GM11168 (cell line): ENCODE results near the gene DAAM1.

ENCODE experiments used
- in situ Hi-C: fragments of 300-500 bp; cut with MboI; formaldehyde crosslinking; loops from one replicate; pipeline ENCODE4 v1.12.0; 2022; ENCODE audit warnings: low sequenced_read_pairs; ENCODE audit not compliant: unreplicated experiment

The DAAM1 gene

DNA sequence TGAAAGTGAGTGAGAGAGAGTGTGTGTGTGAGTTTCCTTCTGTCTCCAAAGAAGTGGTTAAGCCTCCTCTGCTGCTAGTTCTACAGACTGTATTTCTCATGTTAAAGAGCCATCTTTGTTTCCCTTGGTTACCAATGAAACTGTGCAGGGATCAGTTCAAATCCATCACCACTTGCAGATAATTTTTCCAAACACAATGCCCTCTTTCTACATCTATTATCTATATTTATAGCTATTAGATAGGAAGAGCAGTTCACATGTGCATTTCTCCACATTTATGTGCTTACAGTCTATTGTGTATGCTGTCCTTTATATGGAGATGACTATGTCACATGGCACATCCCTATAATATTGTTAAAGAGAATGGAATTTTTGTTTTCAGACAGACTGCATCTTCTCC is 2.2 kb upstream of the DAAM1 start:
- in situ Hi-C loops = no loop called here

DNA sequence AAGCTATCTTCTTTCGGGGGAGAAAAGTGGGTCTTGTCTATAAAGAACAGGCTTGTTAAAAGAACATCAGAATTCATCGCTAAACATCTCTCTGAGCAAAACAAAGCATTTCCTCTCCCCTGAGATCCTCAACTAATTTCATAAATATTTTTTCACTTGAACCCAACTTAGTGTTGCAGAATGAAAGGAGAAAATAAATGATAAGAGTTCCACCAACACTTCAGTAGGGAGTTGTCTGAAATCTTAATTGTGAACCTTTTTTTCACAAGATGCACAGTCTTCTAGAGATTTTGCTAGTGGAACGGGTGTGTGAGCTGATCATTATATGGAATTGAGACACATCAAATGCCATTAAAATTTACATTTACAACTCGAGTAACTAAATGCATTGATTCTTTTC is 1.3 kb upstream of the DAAM1 start:
- in situ Hi-C loops = no loop called here

DNA sequence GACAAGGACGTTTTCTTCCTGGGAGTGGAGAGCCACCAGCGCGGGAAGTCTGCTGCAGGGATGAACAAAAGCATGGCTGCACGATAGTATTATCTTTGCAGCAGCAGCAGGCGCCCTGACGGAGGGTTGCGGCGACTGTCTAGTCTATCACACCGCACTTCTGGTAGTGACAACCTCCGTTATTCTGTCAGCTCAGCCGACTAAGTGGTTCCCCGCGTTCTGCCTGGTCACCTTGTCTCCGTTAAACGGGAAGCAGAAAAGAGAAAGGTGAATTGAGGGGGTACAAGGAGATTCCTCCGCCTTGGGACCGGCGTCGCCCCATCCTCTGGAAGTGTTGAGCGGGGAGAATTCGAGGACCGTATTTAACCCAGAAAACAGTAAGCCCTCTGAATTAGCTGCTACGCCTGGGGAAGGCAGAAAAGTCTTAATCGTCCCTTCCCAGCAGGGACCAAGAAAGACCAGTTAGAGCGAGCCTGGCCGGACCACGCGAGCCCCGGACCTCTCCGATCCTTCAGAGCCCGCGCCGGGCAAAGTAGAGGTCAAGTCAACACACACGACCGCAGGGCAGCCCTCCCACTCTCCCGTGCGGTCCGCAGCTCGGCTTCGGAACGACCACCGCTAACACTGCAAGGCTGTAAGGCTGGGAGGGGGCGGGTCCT is 536 bp upstream of the DAAM1 start:
- in situ Hi-C loops = no loop called here

DNA sequence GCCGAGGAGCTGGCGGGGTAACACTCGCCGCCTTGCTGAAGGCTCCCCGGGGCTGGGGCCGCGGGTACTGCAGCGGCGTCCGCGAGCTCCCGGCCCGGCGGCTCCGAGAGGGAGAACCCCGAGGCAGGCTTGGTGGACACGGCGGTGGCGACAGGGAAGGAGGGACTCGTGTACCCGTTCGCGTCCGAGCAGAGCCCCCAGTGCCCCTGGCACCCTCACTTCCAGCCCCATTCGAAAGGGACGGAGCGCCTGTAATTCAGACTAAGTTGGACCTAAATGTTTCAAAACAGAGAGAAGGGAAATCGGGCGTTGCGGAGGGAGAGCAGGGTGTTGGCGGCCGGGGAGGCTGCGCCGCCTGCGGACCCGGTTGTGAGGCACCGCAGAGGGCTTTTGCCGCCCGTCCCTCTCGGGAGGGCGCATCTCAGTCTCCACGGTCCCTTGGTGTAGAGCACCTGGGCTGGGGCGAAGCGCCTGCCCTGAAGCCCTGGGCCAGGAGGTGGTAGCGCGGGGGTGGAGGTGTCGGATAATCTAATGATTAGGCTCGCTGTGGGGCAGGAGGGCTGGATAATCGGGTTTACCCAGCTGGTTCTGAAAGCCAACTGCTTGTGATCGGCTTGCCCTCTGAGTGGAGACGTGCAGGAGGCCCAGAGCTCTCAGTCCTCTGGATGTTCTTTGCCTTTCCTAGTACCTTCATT is 771 bp downstream of the DAAM1 start:
- in situ Hi-C loops = no loop called here

DNA sequence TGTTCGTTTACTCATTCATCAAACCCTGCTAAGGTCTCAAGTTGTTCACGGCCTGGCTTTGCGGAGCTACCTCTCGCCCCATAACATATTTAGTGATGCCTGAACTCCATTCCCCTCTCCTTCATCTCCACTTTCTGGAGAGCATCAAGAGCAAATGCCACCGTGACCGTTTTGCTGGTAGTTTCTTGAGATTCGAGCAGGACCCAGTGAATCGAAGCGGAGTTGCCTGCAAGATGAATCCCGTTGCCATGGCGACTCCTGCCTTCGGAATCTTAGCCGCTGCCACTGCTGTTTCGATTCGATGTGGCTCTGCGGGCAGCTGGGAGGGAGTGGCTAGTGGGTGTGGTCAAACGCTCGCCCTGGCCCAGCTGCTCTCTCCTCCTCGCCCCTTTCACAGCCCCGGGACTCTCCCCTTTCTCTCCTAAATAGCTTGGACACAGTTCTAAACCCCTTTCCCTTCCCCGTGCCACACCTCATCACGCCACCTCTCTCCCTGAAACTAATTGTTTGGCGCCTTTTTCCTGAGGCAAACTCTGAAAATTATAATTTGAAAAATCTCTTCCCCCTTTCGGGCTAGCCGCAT is 1.4 kb downstream of the DAAM1 start:
- in situ Hi-C loops = no loop called here

DNA sequence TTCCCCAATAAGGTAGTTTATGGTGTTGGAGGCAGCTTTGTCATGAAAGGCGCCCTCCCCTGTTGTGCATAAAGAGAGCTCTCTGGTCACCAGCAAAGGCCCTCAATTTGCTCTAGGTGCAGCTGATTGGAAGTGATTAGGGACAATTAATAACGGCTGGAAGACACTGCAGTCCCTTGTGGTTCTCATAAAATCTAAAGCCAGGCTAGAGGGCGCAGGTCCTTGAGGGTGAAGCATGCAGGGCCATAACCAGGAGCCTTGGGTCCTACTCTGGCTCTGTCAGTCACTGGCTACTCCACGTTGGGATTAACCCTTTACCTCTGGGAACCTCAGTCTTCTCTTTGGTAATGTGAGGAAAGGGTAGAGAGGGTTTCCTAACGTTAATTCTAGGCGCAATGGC is 1.9 kb downstream of the DAAM1 start:
- in situ Hi-C loops = no loop called here

DNA sequence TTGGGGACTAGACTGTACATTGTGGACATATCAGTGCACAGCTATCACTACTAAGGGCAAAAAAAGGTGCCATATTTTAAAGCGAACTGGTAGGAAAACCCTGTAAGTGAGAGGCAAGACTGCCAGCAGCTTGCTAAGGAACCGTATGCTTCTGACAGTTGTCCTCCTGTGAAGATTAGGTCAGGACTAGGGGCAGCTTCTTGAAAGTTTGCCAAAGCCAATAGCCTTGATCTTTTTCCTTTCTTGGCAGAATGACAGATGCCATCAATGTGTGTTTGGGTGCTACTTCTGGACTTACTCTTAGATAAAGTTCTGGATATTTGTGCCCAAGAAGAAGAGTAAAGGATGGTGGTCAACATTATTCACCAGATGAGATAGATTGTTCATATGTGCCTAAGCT is 7.4 kb downstream of the DAAM1 start:
- in situ Hi-C loops = no loop called here

DNA sequence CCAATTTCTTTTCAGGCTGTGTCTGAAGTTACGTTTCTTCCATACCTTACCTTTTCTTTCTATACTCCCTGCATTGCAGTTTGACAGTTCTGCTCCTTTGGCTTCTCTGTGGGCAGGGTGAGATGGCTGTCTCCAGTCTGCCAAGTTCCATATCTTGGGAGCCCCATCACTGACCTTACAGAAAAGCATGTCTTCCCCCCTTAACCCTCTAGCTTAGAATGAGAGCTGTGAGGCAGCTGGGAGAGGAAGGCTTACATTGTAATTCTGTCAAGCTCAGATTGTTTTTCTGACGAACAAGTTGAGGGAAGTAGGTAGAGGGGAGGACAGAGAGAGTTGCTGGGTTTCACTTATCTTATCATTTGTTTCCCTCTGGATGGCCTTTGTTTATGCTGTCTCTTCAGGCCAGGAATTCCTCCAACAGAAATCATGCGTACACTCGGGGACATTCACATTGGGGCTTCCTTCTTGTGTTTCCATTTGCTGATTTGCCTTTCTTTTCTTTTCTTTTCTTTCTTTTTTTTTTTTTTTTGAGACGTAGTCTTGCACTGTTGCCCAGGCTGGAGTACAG is 9.3 kb downstream of the DAAM1 start:
- in situ Hi-C loops = no loop called here

DNA sequence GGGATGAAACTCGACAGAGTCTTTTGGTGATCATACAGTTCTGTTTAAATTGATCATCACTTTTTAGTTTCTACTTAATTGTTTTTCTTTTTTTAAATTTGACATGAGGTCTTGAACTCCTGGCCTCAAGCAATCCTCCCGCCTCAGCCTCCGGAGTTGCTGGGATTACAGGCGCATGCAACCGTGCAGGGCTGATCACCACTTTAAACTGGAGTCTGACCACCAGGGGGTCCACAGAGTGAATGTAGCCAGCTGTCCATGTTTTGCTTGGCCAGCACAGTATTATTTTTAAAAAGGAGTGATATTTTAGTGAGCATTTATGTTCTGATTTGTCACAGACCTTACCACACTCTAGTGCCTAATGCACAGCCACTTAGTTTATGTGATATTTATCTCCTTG is 10.7 kb downstream of the DAAM1 start:
- in situ Hi-C loops = no loop called here

DNA sequence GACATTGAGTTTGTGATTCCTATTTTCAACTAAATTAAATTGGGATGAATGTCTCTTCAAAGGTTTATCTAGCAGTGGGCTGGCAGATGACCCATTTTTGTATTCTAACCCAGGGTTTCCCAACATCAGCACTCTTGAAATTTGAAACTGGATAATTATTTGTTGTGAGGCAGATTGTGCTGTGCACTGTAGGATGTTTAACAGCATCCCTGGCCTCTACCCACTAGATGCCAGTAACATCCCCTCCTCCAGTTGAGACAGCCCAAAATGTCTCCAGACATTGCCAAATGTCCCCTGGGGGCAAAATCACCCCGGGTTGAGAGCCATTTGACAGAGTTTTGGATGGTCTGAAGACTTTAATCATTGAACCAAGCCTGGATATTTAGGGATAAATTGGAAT is 11.1 kb downstream of the DAAM1 start:
- in situ Hi-C loops = no loop called here

DNA sequence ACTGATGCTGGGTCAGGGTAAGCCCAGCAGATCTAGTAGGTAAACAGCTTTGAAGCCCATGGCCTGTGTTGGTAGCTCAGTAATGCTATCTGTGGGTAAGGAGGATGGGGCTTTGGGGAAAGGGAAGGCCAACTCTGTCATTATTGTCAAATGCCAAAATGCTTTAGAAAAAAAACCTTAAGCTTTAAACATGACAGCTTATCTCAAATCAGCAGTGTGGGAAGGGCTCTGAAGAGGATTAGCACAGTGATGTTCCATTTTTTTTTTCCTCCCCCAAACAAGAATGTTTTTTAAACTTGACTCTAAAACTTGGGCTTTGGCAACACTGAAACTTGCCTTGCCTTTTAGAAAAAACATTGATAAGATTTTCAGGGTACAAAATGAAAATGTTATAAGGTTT is 11.7 kb downstream of the DAAM1 start:
- in situ Hi-C loops = no loop called here

DNA sequence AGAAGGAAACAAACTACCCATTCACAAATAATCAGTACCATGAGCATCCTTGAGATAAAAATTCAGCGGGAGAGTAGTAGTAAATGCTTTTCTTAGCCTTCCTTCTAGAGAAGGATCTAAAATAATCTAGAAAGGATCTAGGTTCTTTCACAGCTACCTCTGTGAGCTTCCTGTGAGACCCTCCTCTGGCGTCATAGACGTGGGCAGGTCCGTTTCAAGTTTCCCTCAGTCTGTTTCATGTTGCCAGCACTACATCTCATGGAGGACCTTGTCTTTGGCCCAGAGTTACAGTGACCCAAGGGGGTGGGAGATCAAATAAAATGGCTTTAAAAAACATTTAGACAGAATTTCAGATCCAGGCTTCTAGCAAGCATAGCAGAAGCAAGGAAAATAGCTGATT is 13.6 kb downstream of the DAAM1 start:
- in situ Hi-C loops = no loop called here

DNA sequence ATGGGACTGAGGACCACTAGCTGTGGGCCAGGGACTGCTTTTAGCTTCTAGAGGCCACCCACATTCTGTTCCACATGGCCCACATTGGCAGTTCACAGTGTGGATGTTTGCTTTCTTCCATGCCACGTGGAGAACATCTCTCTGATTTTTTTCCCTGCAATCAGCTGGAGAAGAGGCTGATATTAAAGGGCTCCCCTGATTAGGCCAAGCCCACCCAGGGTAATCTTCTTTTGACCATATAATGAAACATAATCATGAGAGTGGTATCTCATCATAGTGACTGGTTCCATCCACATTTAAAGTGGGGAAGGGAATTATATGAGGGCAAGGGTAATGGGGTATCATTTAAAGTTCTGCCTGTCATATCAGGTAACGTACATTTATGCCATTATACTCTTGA is 15.8 kb downstream of the DAAM1 start:
- in situ Hi-C loops = no loop called here

DNA sequence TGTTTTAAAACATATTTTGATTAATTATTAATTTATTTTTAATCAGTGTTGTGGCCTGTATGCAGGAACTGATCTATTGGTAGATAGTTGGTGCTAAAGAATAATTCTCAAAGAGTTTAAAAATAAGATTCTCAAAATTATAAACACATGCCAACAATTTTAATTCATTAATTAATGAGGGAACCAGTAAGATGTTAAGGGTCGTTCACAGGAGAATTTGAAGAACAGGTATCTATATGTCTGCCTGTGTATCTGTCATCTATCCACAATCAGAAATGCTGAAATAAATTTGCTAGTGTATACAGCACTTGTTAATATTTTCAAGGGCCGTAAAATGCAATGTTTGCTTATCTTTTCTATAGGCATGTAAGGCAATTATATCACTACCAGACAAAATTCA is 18.4 kb downstream of the DAAM1 start:
- in situ Hi-C loops = no loop called here

DNA sequence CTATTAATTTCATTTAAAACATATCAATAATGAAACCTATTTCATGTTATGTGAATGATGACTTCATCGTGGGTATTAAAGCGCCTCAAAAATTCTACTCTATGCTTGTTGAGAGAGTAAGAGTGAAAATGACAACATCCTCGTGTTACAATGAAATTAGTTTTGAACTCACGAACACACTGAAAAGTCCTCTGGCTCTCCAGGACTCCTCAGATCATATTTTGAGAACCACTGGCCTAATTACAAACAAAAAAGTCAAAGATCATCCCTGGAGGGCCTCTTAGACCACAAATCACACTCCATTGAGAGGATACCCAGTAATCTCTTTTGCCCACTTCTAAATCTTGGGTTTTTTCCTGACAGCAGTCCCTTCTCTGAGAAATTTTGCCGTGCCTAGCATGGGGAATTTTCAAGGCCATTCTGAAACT is 19.1 kb downstream of the DAAM1 start:
- in situ Hi-C loops = no loop called here

DNA sequence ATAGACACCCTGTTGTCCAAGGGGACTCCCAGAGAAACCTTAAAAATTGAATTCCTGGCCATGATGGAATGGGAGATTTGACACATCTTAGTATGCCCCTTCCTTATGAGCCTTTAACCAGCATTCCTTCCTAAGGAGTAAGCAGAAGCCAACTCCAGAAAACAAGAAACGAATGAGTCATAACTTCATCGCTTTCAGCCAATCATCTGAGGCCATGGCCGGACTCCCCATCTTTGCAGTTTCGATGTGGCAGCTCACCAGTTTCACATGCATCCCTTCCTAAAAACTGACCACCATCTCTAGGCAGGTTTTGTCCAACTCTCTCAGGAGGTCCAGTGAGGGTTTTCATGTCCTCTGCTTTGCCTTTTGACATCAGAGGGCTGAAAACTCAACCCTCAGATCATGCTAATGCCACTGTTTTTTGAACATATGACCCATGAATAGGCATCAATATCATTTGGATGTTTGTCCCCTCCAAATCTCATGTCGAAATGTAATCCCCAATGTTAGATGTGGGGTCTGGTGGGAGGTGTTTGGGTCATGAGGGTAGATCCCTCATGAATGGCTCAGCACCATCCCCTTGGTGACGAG is 19.9 kb downstream of the DAAM1 start:
- in situ Hi-C loops = no loop called here

DNA sequence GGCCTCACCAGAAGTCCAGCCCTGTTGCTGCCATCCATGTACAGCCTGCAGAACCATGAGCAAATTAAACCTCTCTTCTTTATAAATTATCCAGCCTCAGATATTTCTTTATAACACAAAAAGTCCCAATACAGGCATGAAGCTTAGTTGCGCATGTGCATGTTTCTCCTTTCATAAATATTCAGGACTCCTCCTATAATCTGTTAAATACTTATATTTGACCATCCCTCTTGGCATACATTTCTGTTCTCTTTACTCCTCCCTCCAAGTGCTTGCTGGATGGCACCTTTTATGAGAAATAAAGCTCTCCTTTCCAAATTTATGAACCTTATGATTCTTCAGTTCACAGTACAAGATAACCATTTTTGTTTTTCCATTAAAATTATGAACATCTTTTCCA is 20.5 kb downstream of the DAAM1 start:
- in situ Hi-C loops = no loop called here

DNA sequence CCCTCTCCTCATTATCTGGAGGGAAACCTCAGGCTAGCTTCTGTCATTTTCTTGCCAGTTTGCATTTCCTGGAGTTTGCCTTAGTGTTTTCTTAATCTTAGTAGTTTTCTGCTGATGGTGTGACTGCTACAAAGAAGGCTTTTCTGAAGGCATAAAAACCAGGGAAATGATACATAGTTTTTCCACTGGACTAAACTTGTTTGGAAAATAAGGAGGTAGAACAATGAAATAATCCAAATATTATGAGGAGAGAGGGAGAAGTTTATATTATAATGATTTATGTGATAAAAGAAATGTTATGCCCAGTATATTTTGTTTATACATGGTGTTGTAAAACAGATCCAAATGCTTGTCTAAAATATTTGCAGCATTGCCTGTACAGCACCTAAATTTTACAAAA is 22.2 kb downstream of the DAAM1 start:
- in situ Hi-C loops = no loop called here

DNA sequence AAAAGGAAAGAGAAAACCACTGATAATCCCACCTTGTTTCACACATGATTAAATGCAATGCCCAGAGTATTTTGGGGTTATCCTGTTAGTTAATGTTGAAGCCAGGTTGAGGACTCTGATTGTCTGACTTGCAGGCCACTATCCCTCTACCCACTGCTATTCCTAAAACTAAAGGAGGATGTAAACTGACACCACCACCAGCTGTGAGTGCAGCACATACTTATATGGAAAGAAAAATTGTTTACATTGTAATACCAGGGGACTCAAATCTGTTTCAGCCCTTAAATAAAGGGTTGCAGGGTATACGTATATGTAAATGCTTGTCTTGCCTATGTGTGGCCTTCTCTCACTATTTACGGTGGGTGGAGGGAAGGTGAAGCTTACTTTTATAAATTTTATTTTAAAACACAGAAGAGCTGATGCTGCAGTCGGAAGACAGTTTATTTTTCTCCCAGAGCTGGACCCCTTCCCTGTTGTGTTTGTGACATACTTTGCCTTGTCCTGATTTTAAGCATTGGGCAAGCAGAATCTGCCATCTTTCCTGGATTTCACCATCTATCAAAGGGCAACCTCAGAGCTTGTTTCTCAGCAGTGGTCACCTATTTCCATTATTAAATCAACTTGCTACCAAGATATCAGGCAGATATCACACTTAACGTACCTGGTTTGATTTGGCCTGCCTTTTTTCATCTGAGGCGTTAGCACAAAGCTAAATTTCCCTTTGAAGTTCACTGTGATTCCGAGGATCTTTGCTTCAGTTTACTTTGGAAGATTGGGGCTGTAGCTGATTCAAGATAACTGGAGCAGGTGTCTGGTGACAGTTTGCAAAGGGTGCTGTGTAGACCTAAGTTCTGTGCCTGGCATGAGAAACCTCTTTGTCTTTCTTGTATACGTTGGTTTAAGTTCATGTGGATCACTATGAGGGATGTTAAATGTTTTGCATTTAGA is 25.2 kb downstream of the DAAM1 start:
- in situ Hi-C loops = no loop called here

DNA sequence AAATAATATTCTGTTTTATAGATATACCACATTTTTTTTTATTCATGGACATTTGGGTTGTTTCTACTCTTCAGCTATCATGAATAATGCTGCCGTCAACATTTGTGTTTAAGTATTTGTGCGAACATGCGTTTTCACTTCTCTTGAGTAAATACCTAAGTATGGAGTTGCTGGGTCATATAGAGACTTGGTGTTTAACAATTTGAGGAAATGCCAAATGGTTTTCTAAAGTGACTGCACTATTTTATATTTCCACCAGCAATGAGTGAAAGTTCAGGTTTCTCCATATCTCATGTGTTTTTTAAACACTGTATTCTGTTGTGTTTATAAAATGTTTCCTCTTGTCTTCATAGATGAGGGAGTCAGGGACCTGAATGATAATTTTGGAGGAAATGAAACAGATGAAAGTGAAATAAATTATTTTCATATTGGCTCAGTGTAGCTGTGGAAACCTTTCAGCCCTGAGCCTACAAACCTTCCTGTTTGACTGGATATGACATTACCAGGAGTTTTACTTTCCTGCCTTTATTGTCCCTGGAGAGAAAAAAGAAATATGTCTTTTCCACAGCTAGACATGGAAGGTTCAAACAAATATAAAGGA is 26.3 kb downstream of the DAAM1 start:
- in situ Hi-C loops = no loop called here
